Trophoblast cell (in vitro differentiated cells and primary cell): Measurements from ENCODE around the gene GPR3.
A peak's percentile ranks its signal among the peaks of the same experiment; 100 is the strongest.

Experiments used
- DNase-seq, 2 donors: peaks; one replicate each; pipeline ENCODE4 v3.0.0-alpha.2; 2016
- H2AFZ ChIP-seq: 2 replicates; pipeline ENCODE4 v1.6.1; 2013; ENCODE audit warnings: low read length, moderate library complexity, mild to moderate bottlenecking; ENCODE audit not compliant: insufficient read depth, poor library complexity
- H2AK5ac ChIP-seq: 2 replicates; pipeline ENCODE4 v1.6.1; 2013; ENCODE audit warnings: mild to moderate bottlenecking, low read length
- H2BK120ac ChIP-seq: 2 replicates; pipeline ENCODE4 v1.6.1; 2013; ENCODE audit warnings: low read length, mild to moderate bottlenecking, moderate library complexity; ENCODE audit not compliant: insufficient read depth, poor library complexity
- H2BK12ac ChIP-seq: 2 replicates; pipeline ENCODE4 v1.6.1; 2013; ENCODE audit warnings: mild to moderate bottlenecking, low read length, moderate library complexity
- H2BK5ac ChIP-seq: 2 replicates; pipeline ENCODE4 v1.6.1; 2013; ENCODE audit warnings: low read length, low read depth, moderate library complexity, mild to moderate bottlenecking; ENCODE audit not compliant: poor library complexity
- H3K14ac ChIP-seq: 2 replicates; pipeline ENCODE4 v1.6.1; 2013; ENCODE audit warnings: mild to moderate bottlenecking, low read length
- H3K18ac ChIP-seq: 2 replicates; pipeline ENCODE4 v1.6.1; 2013; ENCODE audit warnings: mild to moderate bottlenecking, low read length
- H3K23ac ChIP-seq: 2 replicates; pipeline ENCODE4 v1.6.1; 2013; ENCODE audit warnings: low read length
- H3K27ac ChIP-seq: 2 replicates; pipeline ENCODE4 v1.5.1; 2013; ENCODE audit warnings: low read depth, mild to moderate bottlenecking, inconsistent platforms, low read length, moderate library complexity
- H3K27me3 ChIP-seq: 2 replicates; pipeline ENCODE4 v1.6.1; 2013; ENCODE audit warnings: inconsistent platforms, mild to moderate bottlenecking, low read length, moderate library complexity; ENCODE audit not compliant: insufficient read depth
- H3K36me3 ChIP-seq, 2 experiments: 1 replicate in 1 of 2; 2 replicates in 1 of 2; pipeline ENCODE4 v1.6.1; 2013; ENCODE audit warnings: low read length in 2 of 2, mild to moderate bottlenecking in 2 of 2, moderate library complexity in 1 of 2; ENCODE audit not compliant: insufficient read depth in 2 of 2, control insufficient read depth in 1 of 2
- H3K4ac ChIP-seq: 2 replicates; pipeline ENCODE4 v1.6.1; 2013; ENCODE audit warnings: low read depth, mild to moderate bottlenecking, low read length, moderate library complexity
- H3K4me1 ChIP-seq, 2 experiments: 1 replicate in 1 of 2; 2 replicates in 1 of 2; pipeline ENCODE4 v1.6.1; 2013; ENCODE audit warnings: low read length in 2 of 2, mild to moderate bottlenecking in 2 of 2, moderate library complexity in 1 of 2; ENCODE audit not compliant: insufficient read depth in 2 of 2, control insufficient read depth in 1 of 2
- H3K4me2 ChIP-seq: 2 replicates; pipeline ENCODE4 v1.6.1; 2013; ENCODE audit warnings: inconsistent platforms, mild to moderate bottlenecking, low read length, moderate library complexity
- H3K4me3 ChIP-seq: 2 replicates; pipeline ENCODE4 v1.5.1; 2013; ENCODE audit warnings: mild to moderate bottlenecking, low read depth, low read length, inconsistent platforms
- H3K79me1 ChIP-seq: one replicate; pipeline ENCODE4 v1.6.1; 2013; ENCODE audit warnings: low read length
- H3K79me2 ChIP-seq: 2 replicates; pipeline ENCODE4 v1.6.1; 2013; ENCODE audit warnings: low read length, mild to moderate bottlenecking; ENCODE audit not compliant: control insufficient read depth, insufficient read depth, poor library complexity
- H3K9ac ChIP-seq: 2 replicates; pipeline ENCODE4 v1.6.1; 2013; ENCODE audit warnings: mild to moderate bottlenecking, low read length
- H3K9me3 ChIP-seq: 2 replicates; pipeline ENCODE4 v1.6.1; 2013; ENCODE audit warnings: low read depth, mild to moderate bottlenecking, control low read depth, inconsistent platforms, low read length; ENCODE audit not compliant: insufficient read depth
- H4K12ac ChIP-seq: 2 replicates; pipeline ENCODE4 v1.6.1; 2013; ENCODE audit warnings: low read depth, mild to moderate bottlenecking, low read length, moderate library complexity
- H4K8ac ChIP-seq: 2 replicates; pipeline ENCODE4 v1.6.1; 2013; ENCODE audit warnings: low read depth, mild to moderate bottlenecking, low read length, moderate library complexity
- H4K91ac ChIP-seq: one replicate; pipeline ENCODE4 v1.6.1; 2013; ENCODE audit warnings: low read depth, mild to moderate bottlenecking, low read length, moderate library complexity
- WGBS: extraction: QIAGEN DNeasy Blood & Tissue Kit; methylation state at CpG from one replicate; pipeline ENCODE4 v1.1.7; 2013; ENCODE audit warnings: missing lambda C conversion rate; ENCODE audit not compliant: insufficient read length, insufficient coverage; ENCODE audit errors: extremely low coverage; 5-methylcytosine and 5-hydroxymethylcytosine counted together

Gene GPR3

GRCh38 chr1:27355683-27356082 lies 36.7 kb upstream of the GPR3 start:
- Histone ChIP-seq H3K36me3 (peaks cover 4 to 20% of the 10 kb centered on the region in 2 experiments), H2BK5ac (no peak overlapping the region), H2AFZ (no peak overlapping the region), H3K9ac (no peak overlapping the region), H3K4ac (no peak overlapping the region), H3K27me3 (peaks cover 10% of the 10 kb centered on the region), H3K27ac (no peak overlapping the region), H3K9me3 (peaks cover 6% of the 10 kb centered on the region), H3K79me1 (peaks cover 3% of the 10 kb centered on the region), H2BK12ac (no peak overlapping the region), H2BK120ac (no peak overlapping the region), H4K91ac (no peak overlapping the region), H3K4me2 (no peak overlapping the region), H3K79me2 (no peaks in the 10 kb centered on the region), H3K4me1 (peaks cover 11 to 14% of the 10 kb centered on the region in 2 experiments), H3K23ac (no peak overlapping the region), H3K14ac (no peak overlapping the region), H3K18ac (no peak overlapping the region), H2AK5ac (no peak overlapping the region), H4K12ac (no peak overlapping the region), H4K8ac (no peak overlapping the region), H3K4me3 (no peak overlapping the region)
- DNase-seq = no peak
- no CpG with 5 or more reads among the region's 5 CpGs for WGBS

- Histone ChIP-seq H3K9ac (no peak overlapping the region), H4K8ac (no peak overlapping the region), H2AFZ (no peak overlapping the region), H2BK120ac (no peak overlapping the region), H4K12ac (no peak overlapping the region), H3K18ac (no peak overlapping the region), H3K79me2 (no peaks in the 10 kb centered on the region), H3K27me3 (peaks cover 15% of the 10 kb centered on the region), H2BK5ac (no peak overlapping the region), H3K79me1 (no peaks in the 10 kb centered on the region), H3K14ac (no peak overlapping the region), H4K91ac (no peak overlapping the region), H3K4me1 (peaks cover 9% of the 10 kb centered on the region in 2 experiments), H3K9me3 (peaks cover 6% of the 10 kb centered on the region), H3K4me2 (no peak overlapping the region), H3K36me3 (peaks cover 4 to 20% of the 10 kb centered on the region in 2 experiments), H2BK12ac (no peak overlapping the region), H2AK5ac (no peak overlapping the region), H3K4ac (no peak overlapping the region), H3K23ac (no peak overlapping the region), H3K4me3 (no peak overlapping the region), H3K27ac (no peak overlapping the region)
- WGBS = no CpG with 5 or more reads among the region's 13 CpGs
- DNase-seq = no peak
Measured at GRCh38 chr1:27356277-27356618, 36.2 kb upstream of the GPR3 start.

GRCh38 chr1:27356619-27357280 lies 35.7 kb upstream of the GPR3 start:
- no peaks in the 10 kb centered on the region for H3K79me2 ChIP-seq
- WGBS = no CpG with 5 or more reads among the region's 37 CpGs
- no peak overlapping the region for H4K12ac ChIP-seq
- H3K36me3 ChIP-seq = peaks cover 6 to 23% of the 10 kb centered on the region in 2 experiments
- no peak overlapping the region for H2BK5ac ChIP-seq
- no peak overlapping the region for H3K4ac ChIP-seq
- H3K4me3 ChIP-seq = no peak overlapping the region
- no peak overlapping the region for H2BK12ac ChIP-seq
- H3K4me2 ChIP-seq = no peak overlapping the region
- peaks cover 18% of the 10 kb centered on the region for H3K27me3 ChIP-seq
- no peak overlapping the region for H2AFZ ChIP-seq
- H2AK5ac ChIP-seq = no peak overlapping the region
- H2BK120ac ChIP-seq = no peak overlapping the region
- no peak overlapping the region for H4K8ac ChIP-seq
- no peak overlapping the region for H3K23ac ChIP-seq
- no peak for DNase-seq
- H4K91ac ChIP-seq = no peak overlapping the region
- H3K27ac ChIP-seq = no peak overlapping the region
- H3K4me1 ChIP-seq = peaks cover 8 to 9% of the 10 kb centered on the region in 2 experiments
- no peaks in the 10 kb centered on the region for H3K79me1 ChIP-seq
- peaks cover 6% of the 10 kb centered on the region for H3K9me3 ChIP-seq
- H3K14ac ChIP-seq = no peak overlapping the region
- no peak overlapping the region for H3K18ac ChIP-seq
- H3K9ac ChIP-seq = no peak overlapping the region

- H3K18ac ChIP-seq = no peak overlapping the region
- no peak overlapping the region for H2AK5ac ChIP-seq
- H3K4me2 ChIP-seq = peak overlapping the region; percentile 32
- H2AFZ ChIP-seq = peak overlapping the region; percentile 5
- no peak overlapping the region for H4K8ac ChIP-seq
- H3K36me3 ChIP-seq = peaks cover 6 to 24% of the 10 kb centered on the region in 2 experiments
- no peak overlapping the region for H4K91ac ChIP-seq
- no peak overlapping the region for H3K4me3 ChIP-seq
- no peak overlapping the region for H3K4ac ChIP-seq
- H2BK12ac ChIP-seq = no peak overlapping the region
- no CpG with 5 or more reads among the region's 40 CpGs for WGBS
- no peak overlapping the region for H3K23ac ChIP-seq
- H3K9ac ChIP-seq = no peak overlapping the region
- no peaks in the 10 kb centered on the region for H3K79me2 ChIP-seq
- peaks cover 7% of the 10 kb centered on the region for H3K9me3 ChIP-seq
- DNase-seq = peak; percentile 66 to 80
- no peak overlapping the region for H2BK5ac ChIP-seq
- H4K12ac ChIP-seq = no peak overlapping the region
- H3K14ac ChIP-seq = no peak overlapping the region
- H2BK120ac ChIP-seq = no peak overlapping the region
- no peaks in the 10 kb centered on the region for H3K79me1 ChIP-seq
- peaks cover 18% of the 10 kb centered on the region for H3K27me3 ChIP-seq
- H3K27ac ChIP-seq = no peak overlapping the region
- H3K4me1 ChIP-seq = peaks cover 8 to 9% of the 10 kb centered on the region in 2 experiments
Measured at GRCh38 chr1:27357281-27358037, 35.0 kb upstream of the GPR3 start.
